ENCODE measurements around the gene DOK4.

Gene DOK4

DNA sequence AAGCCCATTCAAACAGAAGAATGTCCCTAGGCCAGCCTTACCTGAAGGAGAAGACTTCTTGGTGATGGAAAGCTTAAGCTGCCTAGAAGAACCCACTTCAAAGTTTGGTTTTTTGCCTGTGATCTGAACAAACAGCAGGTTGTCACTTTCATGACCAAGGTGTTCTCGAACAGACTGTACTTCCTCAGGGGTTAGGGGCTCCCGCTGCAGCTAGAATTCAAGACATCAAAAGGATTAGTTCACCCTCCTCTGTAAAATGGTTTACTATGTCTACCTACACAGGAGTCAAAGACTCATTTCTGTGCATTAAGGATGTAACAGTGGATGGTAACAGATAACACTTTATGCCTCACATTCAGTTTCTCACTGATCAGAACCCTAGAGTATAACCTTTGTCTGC lies 52.3 kb downstream of the DOK4 start:
- H3K9ac ChIP-seq (ENCODE audit: low read length) = no peak overlapping the region
- H3K27ac ChIP-seq (ENCODE audit: low read depth, low read length) = no peak overlapping the region
- no peaks in the 10 kb centered on the region for H3K4me1 ChIP-seq (ENCODE audit: control insufficient read depth, insufficient read depth, low read length)
- H3K36me3 ChIP-seq (ENCODE audit: control insufficient read depth, insufficient read depth, low read length) = peaks cover 35% of the 10 kb centered on the region
- H3K4me3 ChIP-seq (ENCODE audit: low read length) = no peak overlapping the region
- H3K27me3 ChIP-seq (ENCODE audit: control insufficient read depth, insufficient read depth, low read length) = no peaks in the 10 kb centered on the region

DNA sequence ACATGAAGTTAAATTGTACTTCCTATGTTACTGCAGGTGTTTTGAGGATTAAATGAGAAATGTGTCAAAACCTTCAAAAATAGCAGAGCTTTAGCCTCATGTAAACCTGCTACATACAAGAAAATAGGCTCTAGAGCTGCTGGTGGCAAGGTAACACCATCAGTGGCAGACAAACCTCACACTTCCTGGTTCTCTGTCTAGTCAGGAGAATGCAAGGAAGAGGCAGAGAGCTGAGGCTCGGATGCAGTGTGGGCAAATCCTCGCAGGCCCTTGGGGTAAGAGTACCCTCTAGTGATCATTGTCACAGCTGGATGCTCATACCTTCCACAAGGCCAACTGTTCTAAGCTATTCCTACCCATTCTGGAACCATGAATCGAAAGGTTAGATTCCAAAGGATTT lies 53.3 kb downstream of the DOK4 start:
- Histone ChIP-seq H3K36me3 (ENCODE audit: control insufficient read depth, insufficient read depth, low read length) (peaks cover 38% of the 10 kb centered on the region), H3K4me3 (ENCODE audit: low read length) (no peak overlapping the region), H3K27me3 (ENCODE audit: control insufficient read depth, insufficient read depth, low read length) (no peaks in the 10 kb centered on the region), H3K9ac (ENCODE audit: low read length) (no peak overlapping the region), H3K4me1 (ENCODE audit: control insufficient read depth, insufficient read depth, low read length) (no peaks in the 10 kb centered on the region), H3K27ac (ENCODE audit: low read depth, low read length) (no peak overlapping the region)

DNA sequence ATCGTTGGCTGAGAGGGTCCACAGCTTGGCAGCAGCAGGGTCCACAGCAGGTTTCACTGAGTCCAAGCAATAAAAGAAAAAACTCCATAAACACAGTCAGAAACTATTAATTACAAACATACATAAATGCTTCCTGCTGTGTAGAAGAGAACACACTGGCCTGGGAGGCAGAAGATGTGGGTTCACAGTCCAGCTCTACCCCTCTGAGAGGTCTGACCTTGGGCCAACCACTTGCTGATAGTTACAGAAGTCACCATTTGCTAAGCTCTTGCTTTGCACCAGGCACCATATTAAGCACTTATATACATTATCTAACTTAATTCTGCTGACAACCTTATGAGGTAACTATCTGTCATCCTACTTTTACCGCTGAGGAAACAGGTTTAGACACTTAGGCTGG lies 53.8 kb downstream of the DOK4 start:
- no peak overlapping the region for H3K9ac ChIP-seq (ENCODE audit: low read length)
- no peaks in the 10 kb centered on the region for H3K4me1 ChIP-seq (ENCODE audit: control insufficient read depth, insufficient read depth, low read length)
- H3K4me3 ChIP-seq (ENCODE audit: low read length) = no peak overlapping the region
- H3K27me3 ChIP-seq (ENCODE audit: control insufficient read depth, insufficient read depth, low read length) = no peaks in the 10 kb centered on the region
- no peak overlapping the region for H3K27ac ChIP-seq (ENCODE audit: low read depth, low read length)
- peaks cover 38% of the 10 kb centered on the region for H3K36me3 ChIP-seq (ENCODE audit: control insufficient read depth, insufficient read depth, low read length)

DNA sequence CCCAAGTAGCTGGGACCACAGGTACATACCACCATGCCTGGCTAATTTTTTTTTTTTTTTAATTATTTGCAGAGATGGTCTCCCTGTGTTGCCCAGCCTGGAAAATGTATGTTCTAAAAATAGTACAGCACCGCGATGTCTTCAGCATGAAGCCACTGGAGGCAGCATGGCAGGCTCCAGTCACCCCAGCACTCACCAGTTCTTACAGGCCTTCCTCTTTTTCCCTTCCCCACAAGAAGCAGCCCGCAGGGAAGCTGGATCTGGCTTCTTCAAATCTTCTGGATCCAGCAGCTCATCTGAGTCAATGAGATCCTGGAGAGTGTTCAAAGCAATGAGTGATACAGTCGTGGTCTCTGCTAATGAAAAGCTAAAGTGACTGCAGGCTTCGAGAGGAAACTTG lies 55.3 kb downstream of the DOK4 start:
- Histone ChIP-seq H3K4me1 (ENCODE audit: control insufficient read depth, insufficient read depth, low read length) (no peaks in the 10 kb centered on the region), H3K36me3 (ENCODE audit: control insufficient read depth, insufficient read depth, low read length) (peaks cover 36% of the 10 kb centered on the region), H3K9ac (ENCODE audit: low read length) (no peak overlapping the region), H3K4me3 (ENCODE audit: low read length) (no peak overlapping the region), H3K27me3 (ENCODE audit: control insufficient read depth, insufficient read depth, low read length) (no peaks in the 10 kb centered on the region), H3K27ac (ENCODE audit: low read depth, low read length) (no peak overlapping the region)

DNA sequence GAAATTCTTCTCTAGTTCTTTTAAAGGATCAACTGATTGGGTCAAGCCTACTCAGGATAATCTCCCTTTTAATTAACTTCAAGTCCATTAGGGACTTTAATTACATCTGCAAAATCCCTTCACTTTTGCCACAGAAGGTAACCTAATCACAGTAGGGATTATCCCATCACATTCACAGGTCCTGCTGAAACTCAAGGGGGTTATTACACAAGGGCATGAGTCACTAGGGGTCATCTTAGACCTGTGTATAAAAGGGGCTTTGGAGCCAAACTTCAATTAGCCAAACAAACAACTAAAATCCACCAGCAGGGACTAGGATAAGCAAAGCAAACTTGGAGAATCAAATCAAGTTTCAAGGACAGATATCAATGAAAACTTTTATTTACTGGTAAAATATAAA lies 58.5 kb downstream of the DOK4 start:
- Histone ChIP-seq H3K4me1 (ENCODE audit: control insufficient read depth, insufficient read depth, low read length) (no peaks in the 10 kb centered on the region), H3K4me3 (ENCODE audit: low read length) (no peak overlapping the region), H3K36me3 (ENCODE audit: control insufficient read depth, insufficient read depth, low read length) (peaks cover 25% of the 10 kb centered on the region), H3K27ac (ENCODE audit: low read depth, low read length) (no peak overlapping the region), H3K27me3 (ENCODE audit: control insufficient read depth, insufficient read depth, low read length) (no peaks in the 10 kb centered on the region), H3K9ac (ENCODE audit: low read length) (no peak overlapping the region)

DNA sequence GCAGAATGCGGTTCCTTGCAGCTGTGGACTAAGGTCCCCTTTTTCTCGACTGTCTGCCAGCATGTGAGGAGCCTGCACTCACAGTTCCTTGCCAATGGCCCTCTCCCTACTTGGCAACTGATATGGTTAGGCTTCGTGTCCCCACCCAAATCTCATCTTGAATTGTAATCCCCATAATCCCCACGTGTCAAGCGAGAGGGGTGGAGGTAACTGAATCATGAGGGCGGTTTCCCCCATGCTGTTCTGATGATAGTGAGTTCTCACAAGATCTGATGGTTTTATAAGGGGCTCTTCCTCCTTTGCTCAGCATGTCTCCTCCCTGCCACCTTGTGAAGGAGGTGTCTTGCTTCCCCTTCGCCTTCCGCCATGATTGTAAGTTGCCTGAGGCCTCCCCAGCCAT lies 59.0 kb downstream of the DOK4 start:
- Histone ChIP-seq H3K9ac (ENCODE audit: low read length) (no peak overlapping the region), H3K27me3 (ENCODE audit: control insufficient read depth, insufficient read depth, low read length) (no peaks in the 10 kb centered on the region), H3K27ac (ENCODE audit: low read depth, low read length) (no peak overlapping the region), H3K4me1 (ENCODE audit: control insufficient read depth, insufficient read depth, low read length) (no peaks in the 10 kb centered on the region), H3K36me3 (ENCODE audit: control insufficient read depth, insufficient read depth, low read length) (peaks cover 21% of the 10 kb centered on the region), H3K4me3 (ENCODE audit: low read length) (no peak overlapping the region)

DNA sequence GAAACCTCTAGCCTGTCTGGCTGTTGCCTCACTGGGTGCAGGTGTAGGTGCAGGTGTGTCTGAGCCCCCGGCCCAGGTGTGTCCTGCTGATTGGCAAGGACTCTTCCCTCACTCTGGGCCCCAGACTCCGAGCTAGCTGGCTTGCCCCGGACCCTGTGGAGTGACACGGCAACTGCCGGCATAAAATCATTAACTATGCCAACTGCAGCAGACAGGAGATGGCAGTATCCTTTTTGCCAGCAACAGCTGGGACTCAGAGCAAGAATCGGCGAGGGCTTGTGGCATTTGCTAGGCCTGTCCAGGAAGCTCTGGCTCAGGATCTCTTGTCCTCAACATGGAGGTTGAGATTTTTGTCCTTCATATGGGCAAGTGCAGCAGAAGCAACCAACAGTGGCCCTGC lies 59.9 kb downstream of the DOK4 start:
- no peak overlapping the region for H3K9ac ChIP-seq (ENCODE audit: low read length)
- H3K27ac ChIP-seq (ENCODE audit: low read depth, low read length) = no peak overlapping the region
- no peaks in the 10 kb centered on the region for H3K27me3 ChIP-seq (ENCODE audit: control insufficient read depth, insufficient read depth, low read length)
- H3K4me3 ChIP-seq (ENCODE audit: low read length) = no peak overlapping the region
- H3K36me3 ChIP-seq (ENCODE audit: control insufficient read depth, insufficient read depth, low read length) = peaks cover 20% of the 10 kb centered on the region
- no peaks in the 10 kb centered on the region for H3K4me1 ChIP-seq (ENCODE audit: control insufficient read depth, insufficient read depth, low read length)

DNA sequence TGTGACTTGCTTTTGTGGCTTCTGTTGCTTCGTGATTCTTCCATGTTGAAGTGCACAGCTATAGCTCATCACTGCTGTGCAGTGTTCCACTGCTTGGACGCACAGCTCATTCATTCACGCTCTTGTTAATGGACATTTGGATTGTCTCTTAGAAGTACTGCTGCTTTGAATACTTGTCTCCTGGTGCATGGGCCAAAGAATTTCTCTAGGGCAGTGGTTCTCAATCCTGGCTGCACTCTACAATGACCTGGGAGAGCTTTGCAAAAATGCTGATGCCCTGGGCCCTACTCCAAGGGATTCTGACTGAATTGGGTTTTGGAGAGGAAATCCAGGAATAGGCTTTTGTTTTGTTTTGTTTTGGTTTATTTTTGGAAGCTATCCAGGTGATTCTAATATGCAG lies 61.7 kb downstream of the DOK4 start:
- no peak overlapping the region for H3K27ac ChIP-seq (ENCODE audit: low read depth, low read length)
- H3K27me3 ChIP-seq (ENCODE audit: control insufficient read depth, insufficient read depth, low read length) = no peaks in the 10 kb centered on the region
- H3K9ac ChIP-seq (ENCODE audit: low read length) = no peak overlapping the region
- peaks cover 6% of the 10 kb centered on the region for H3K36me3 ChIP-seq (ENCODE audit: control insufficient read depth, insufficient read depth, low read length)
- no peaks in the 10 kb centered on the region for H3K4me1 ChIP-seq (ENCODE audit: control insufficient read depth, insufficient read depth, low read length)
- no peak overlapping the region for H3K4me3 ChIP-seq (ENCODE audit: low read length)

DNA sequence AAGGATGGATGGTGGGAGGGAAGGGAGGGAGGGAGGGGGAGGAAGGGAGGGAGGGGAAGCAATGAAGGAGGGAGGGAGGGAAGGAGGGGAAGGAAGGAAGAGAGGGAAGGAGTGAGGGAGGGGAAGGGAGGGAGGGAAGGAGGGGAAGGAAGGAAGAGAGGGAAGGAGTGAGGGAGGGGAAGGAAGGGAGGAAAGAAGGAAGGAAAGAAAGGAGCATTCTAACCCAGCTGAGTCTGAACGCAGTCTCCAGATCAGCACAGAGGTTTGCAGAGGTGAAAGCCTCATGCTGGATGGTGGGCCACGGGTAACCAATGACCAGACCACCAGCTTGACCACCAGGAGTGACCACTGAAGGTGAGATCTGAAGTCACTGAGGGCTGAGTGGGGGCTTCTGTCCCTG lies 63.1 kb downstream of the DOK4 start:
- H3K36me3 ChIP-seq (ENCODE audit: control insufficient read depth, insufficient read depth, low read length) = peaks cover 1% of the 10 kb centered on the region
- H3K27me3 ChIP-seq (ENCODE audit: control insufficient read depth, insufficient read depth, low read length) = no peaks in the 10 kb centered on the region
- H3K9ac ChIP-seq (ENCODE audit: low read length) = no peak overlapping the region
- no peak overlapping the region for H3K27ac ChIP-seq (ENCODE audit: low read depth, low read length)
- peaks cover 4% of the 10 kb centered on the region for H3K4me1 ChIP-seq (ENCODE audit: control insufficient read depth, insufficient read depth, low read length)
- H3K4me3 ChIP-seq (ENCODE audit: low read length) = no peak overlapping the region

DNA sequence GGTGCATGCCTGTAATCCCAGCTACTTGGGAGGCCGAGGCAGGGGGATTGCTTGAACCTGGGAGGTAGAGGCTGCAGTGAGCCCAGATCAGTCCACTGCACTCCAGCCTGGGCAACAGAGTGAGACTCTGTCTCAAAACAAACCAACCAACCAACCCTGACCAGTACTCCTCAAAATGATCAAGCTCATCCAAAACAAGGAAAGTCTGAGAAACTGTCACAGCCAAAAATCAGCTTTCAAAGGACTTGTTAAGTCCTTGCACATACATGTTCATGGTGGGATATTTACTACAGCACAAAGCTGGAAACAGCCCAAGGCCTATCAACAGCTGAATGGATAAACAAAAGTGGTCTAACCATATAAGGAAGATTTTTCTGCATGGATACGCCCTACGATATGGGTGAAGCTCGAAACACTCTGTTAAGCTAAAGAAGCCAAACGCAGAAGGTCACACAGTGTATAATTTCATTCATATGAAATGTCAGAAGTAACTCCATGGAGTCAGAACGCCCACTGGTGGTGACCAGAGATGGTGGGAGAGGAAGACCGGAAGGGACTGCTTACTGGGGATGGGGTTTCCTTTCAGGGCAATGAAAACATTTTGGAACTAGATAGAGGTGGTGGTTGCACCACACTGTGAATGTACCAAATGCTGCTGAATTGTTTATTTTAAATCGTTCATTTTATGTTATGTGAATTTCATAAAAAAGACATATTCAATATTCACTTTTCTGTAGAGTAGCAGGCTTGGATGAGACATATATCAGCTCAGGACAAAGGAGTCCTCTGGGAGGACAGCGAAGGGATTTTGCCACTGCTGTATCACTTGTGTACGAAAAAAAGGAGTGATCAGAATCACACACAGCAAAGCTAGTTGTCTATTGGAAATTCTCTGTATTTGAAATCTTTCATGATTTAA lies 64.0 kb downstream of the DOK4 start:
- Histone ChIP-seq H3K4me1 (ENCODE audit: control insufficient read depth, insufficient read depth, low read length) (peaks cover 4% of the 10 kb centered on the region), H3K4me3 (ENCODE audit: low read length) (no peak overlapping the region), H3K27me3 (ENCODE audit: control insufficient read depth, insufficient read depth, low read length) (no peaks in the 10 kb centered on the region), H3K9ac (ENCODE audit: low read length) (no peak overlapping the region), H3K36me3 (ENCODE audit: control insufficient read depth, insufficient read depth, low read length) (no peaks in the 10 kb centered on the region), H3K27ac (ENCODE audit: low read depth, low read length) (no peak overlapping the region)
